Spleen (tissue), 11 donors: ENCODE results near the gene ZNF619. TPM values are rescaled to one million over a fixed set of nuclear protein-coding genes. Genes with fewer than 3 reads are reported as not detected.

Experiments used
- DNase-seq: peaks from one replicate; pipeline ENCODE4 v3.0.0-alpha.2; 2020
- H3K27ac ChIP-seq, 8 donors: fragments of 200-600 bp; sonication (generic) in 7 of 8; 1 replicate in 4 of 8; 2 replicates in 4 of 8; pipeline versions ENCODE4 v1.5.0 to v1.8.0; 2016 to 2021; ENCODE audit warnings: inconsistent platforms in 4 of 8, mild to moderate bottlenecking in 4 of 8, moderate library complexity in 1 of 8
- H3K27me3 ChIP-seq, 7 donors: fragments of 200-600 bp; sonication (generic) in 6 of 7; replicated peaks in 1 of 7; 1 replicate in 4 of 7; 2 replicates in 3 of 7; pipeline versions ENCODE4 v1.5.0 to v1.8.0; 2016 to 2021; ENCODE audit warnings: inconsistent platforms in 3 of 7, mild to moderate bottlenecking in 1 of 7
- H3K36me3 ChIP-seq, 6 donors: fragments of 200-600 bp; sonication (generic) in 5 of 6; 1 replicate in 4 of 6; 2 replicates in 2 of 6; pipeline versions ENCODE4 v1.5.0 to v1.8.0; 2016 to 2021; ENCODE audit warnings: inconsistent platforms in 2 of 6
- H3K4me1 ChIP-seq, 6 donors: fragments of 200-600 bp; sonication (generic) in 5 of 6; 1 replicate in 3 of 6; 2 replicates in 3 of 6; pipeline versions ENCODE4 v1.5.0 to v1.8.0; 2016 to 2021; ENCODE audit warnings: inconsistent platforms in 3 of 6
- H3K4me3 ChIP-seq, 8 donors: fragments of 200-600 bp; sonication (generic) in 7 of 8; 1 replicate in 4 of 8; 2 replicates in 4 of 8; pipeline versions ENCODE4 v1.5.0 to v1.8.0; 2016 to 2021; ENCODE audit warnings: inconsistent platforms in 4 of 8, mild to moderate bottlenecking in 4 of 8, moderate library complexity in 2 of 8
- H3K9me3 ChIP-seq, 8 donors: fragments of 200-600 bp; sonication (generic) in 7 of 8; 1 replicate in 4 of 8; 2 replicates in 4 of 8; pipeline versions ENCODE4 v1.5.0 to v1.8.0; 2016 to 2021; ENCODE audit warnings: inconsistent platforms in 4 of 8
- CTCF ChIP-seq, 11 experiments: fragments of 200-600 bp in 7 of 11; fragments of 450-650 bp in 4 of 11; sonication (generic) in 4 of 11; IDR thresholded peaks in 8 of 11; conservative IDR thresholded peaks in 3 of 11; 1 replicate in 7 of 11; 2 replicates in 4 of 11; pipeline versions ENCODE4 v1.4.0 to v1.8.0; 2016 to 2021; ENCODE audit warnings: antibody characterized with exemption in 11 of 11, inconsistent platforms in 4 of 11, mild to moderate bottlenecking in 1 of 11
- POLR2A ChIP-seq, 3 donors: fragments of 450-650 bp; IDR thresholded peaks; one replicate each; pipeline ENCODE4 v1.5.1; 2017; ENCODE audit warnings: antibody characterized with exemption in 3 of 3, mild to moderate bottlenecking in 1 of 3
- POLR2AphosphoS5 ChIP-seq, 3 donors: sonication (generic); formaldehyde crosslinking; IDR thresholded peaks; one replicate each; pipeline ENCODE4 v1.5.1; 2017; ENCODE audit warnings: antibody characterized with exemption in 3 of 3
- WGBS, 5 donors: extraction: QIAGEN DNeasy Blood & Tissue Kit in 3 of 5; methylation state at CpG; one replicate each; pipeline versions ENCODE4 v1.1.5 to v1.1.7; 2013 to 2018; 5-methylcytosine and 5-hydroxymethylcytosine counted together
- intact Hi-C: fragments of 100-400 bp; cut with DNase I; formaldehyde crosslinking; loops from one replicate; pipeline ENCODE4 v1.15.0; 2023; ENCODE audit warnings: low total_unique reads
- polyA plus RNA-seq, 3 donors: library from polyadenylated mRNA; stranded (reverse); fragments of 200-250 nt; gene quantifications; one replicate each; pipeline ENCODE4 v1.2.1, GENCODE V29; 2013
- total RNA-seq, 7 donors: library from RNA; depleted of rRNA in 3 of 7; stranded (reverse); fragments of >200 nt in 3 of 7; fragmentation: NEBNext Ultra II Directional in 4 of 7; extraction: Animal tissue kit (Norgen Biotek cat#: 25700) in 4 of 7; gene quantifications; one replicate each; pipeline versions ENCODE4 v1.1.0 to v1.2.1, GENCODE V29; 2016 to 2021
- donor health status: healthy with polysubstance abuse.
- donor health status: DM: no; HTN: no; CAD: no; lungs with moderate emphysema.
- donor health status: DM: no; HTN: no; CAD: no.
- donor health status: Bipolar disorder and iron deficiency.
- donor health status: healthy.
- donor health status: DM: no; HTN: no; CAD: no.
- donor health status: DM: yes; HTN: yes; CAD: no.

ZNF619 gene
- total and polyA plus RNA-seq, 10 donors = 0.89 to 20.3 (median 11.3) TPM

- peak overlapping the region; percentile 36 to 76 (median 58) for H3K4me3 ChIP-seq
- peak overlapping the region; percentile 88 to 97 (median 96) for H3K27ac ChIP-seq
- no peaks in the 10 kb centered on the region for H3K9me3 ChIP-seq
- no peaks in the 10 kb centered on the region for H3K27me3 ChIP-seq
- intact Hi-C loops = loop anchor here (10.0 kb wide), 2 partner anchors 72 to 138 kb away; partner anchors contain the start of gene ZNF621
- TF ChIP-seq CTCF (IDR thresholded peaks at IDR 0.05 in 8 of 11, conservative IDR thresholded peaks at IDR 0.05 in 3 of 11) (no peak), POLR2A (IDR thresholded peaks at IDR 0.05) (no peak), POLR2AphosphoS5 (IDR thresholded peaks at IDR 0.05) (no peak)
- peaks cover 0 to 14% (median 2%) of the 10 kb centered on the region in 6 donors for H3K36me3 ChIP-seq
- peaks cover 11 to 38% (median 24%) of the 10 kb centered on the region in 6 donors for H3K4me1 ChIP-seq
- DNase-seq = no peak
- WGBS, 5 donors = 0 to 7% (median 3%) methylated on average over 6 to 7 of the region's 7 CpGs
Observed at GRCh38 chr3:40452562-40452875, 24.4 kb upstream of the ZNF619 start.

GRCh38 chr3:40452876-40453730, 23.8 kb upstream of the ZNF619 start:
- intact Hi-C loops = loop anchor here (10.0 kb wide), 2 partner anchors 72 to 138 kb away; partner anchors contain the start of gene ZNF621
- H3K36me3 ChIP-seq = peaks cover 0 to 14% (median 2%) of the 10 kb centered on the region in 6 donors
- peak overlapping the region; percentile 36 to 76 (median 58) for H3K4me3 ChIP-seq
- TF ChIP-seq POLR2A (IDR thresholded peaks at IDR 0.05) (peak in 1 of 3 donors; percentile 42), CTCF (IDR thresholded peaks at IDR 0.05 in 8 of 11, conservative IDR thresholded peaks at IDR 0.05 in 3 of 11) (no peak), POLR2AphosphoS5 (IDR thresholded peaks at IDR 0.05) (peak; percentile 86 to 92 (median 88))
- H3K27me3 ChIP-seq = no peaks in the 10 kb centered on the region
- DNase-seq = peak; percentile 100
- peaks cover 14 to 44% (median 30%) of the 10 kb centered on the region in 6 donors for H3K4me1 ChIP-seq
- peak overlapping the region; percentile 88 to 97 (median 96) for H3K27ac ChIP-seq
- H3K9me3 ChIP-seq = no peaks in the 10 kb centered on the region
- WGBS, 5 donors = 0 to 1% (median 0%) methylated on average over 35 to 41 of the region's 41 CpGs

- Histone ChIP-seq H3K27ac (peak overlapping the region in 7 of 8 donors; percentile 88 to 97 (median 95)), H3K9me3 (no peaks in the 10 kb centered on the region), H3K4me3 (peak overlapping the region in 5 of 8 donors; percentile 36 to 76 (median 53)), H3K27me3 (no peaks in the 10 kb centered on the region), H3K4me1 (peaks cover 21 to 52% (median 38%) of the 10 kb centered on the region in 6 donors), H3K36me3 (peaks cover 0 to 23% (median 10%) of the 10 kb centered on the region in 6 donors)
- 39 to 53% (median 47%) methylated on average over 6 of the region's 6 CpGs for WGBS, 5 donors
- DNase-seq = no peak
- no peak for TF ChIP-seq POLR2AphosphoS5 (IDR thresholded peaks at IDR 0.05)
- no peak for TF ChIP-seq POLR2A (IDR thresholded peaks at IDR 0.05)
- TF ChIP-seq CTCF (IDR thresholded peaks at IDR 0.05 in 8 of 11, conservative IDR thresholded peaks at IDR 0.05 in 3 of 11) = no peak
- intact Hi-C loops = loop anchor here (10.0 kb wide), 2 partner anchors 71 to 139 kb away; partner anchors contain the start of gene ZNF621
Observed at GRCh38 chr3:40453933-40454332, 23.0 kb upstream of the ZNF619 start.

- no peak overlapping the region for H3K4me3 ChIP-seq
- H3K27ac ChIP-seq = no peak overlapping the region
- peaks cover 0 to 33% (median 24%) of the 10 kb centered on the region in 6 donors for H3K36me3 ChIP-seq
- intact Hi-C loops = loop anchor here (10.0 kb wide), 2 partner anchors 69 to 141 kb away; partner anchors contain the start of gene ZNF621
- DNase-seq = no peak
- WGBS, 5 donors = 89 to 94% (median 92%) methylated on average over 4 of the region's 4 CpGs
- no peaks in the 10 kb centered on the region for H3K9me3 ChIP-seq
- no peaks in the 10 kb centered on the region for H3K27me3 ChIP-seq
- peaks cover 25 to 66% (median 48%) of the 10 kb centered on the region in 6 donors for H3K4me1 ChIP-seq
- TF ChIP-seq POLR2AphosphoS5 (IDR thresholded peaks at IDR 0.05) = no peak
- no peak for TF ChIP-seq POLR2A (IDR thresholded peaks at IDR 0.05)
- TF ChIP-seq CTCF (IDR thresholded peaks at IDR 0.05 in 8 of 11, conservative IDR thresholded peaks at IDR 0.05 in 3 of 11) = no peak
Observed at GRCh38 chr3:40455328-40455727, 21.6 kb upstream of the ZNF619 start.
